Measurements from ENCODE around the gene PPT1.

- TF ChIP-seq CTCF (IDR thresholded peaks at IDR 0.05) (no peak), EP300 (IDR thresholded peaks at IDR 0.05; ENCODE audit: low read depth) (no peak), POLR2AphosphoS5 (IDR thresholded peaks at IDR 0.05) (no peak)
Measured at GRCh38 chr1:40067851-40068250, 29.2 kb downstream of the PPT1 start.
